Hematopoietic multipotent progenitor cell treated with erythropoietin and hydrocortisone succinate and interleukin-3 and kit ligand, for 6 days (in vitro differentiated cells): ENCODE results near the gene MAPK8IP3.

ENCODE experiments used
- DNase-seq: peaks from one replicate; pipeline ENCODE4 v3.0.0-alpha.2; 2015

MAPK8IP3 gene

DNA sequence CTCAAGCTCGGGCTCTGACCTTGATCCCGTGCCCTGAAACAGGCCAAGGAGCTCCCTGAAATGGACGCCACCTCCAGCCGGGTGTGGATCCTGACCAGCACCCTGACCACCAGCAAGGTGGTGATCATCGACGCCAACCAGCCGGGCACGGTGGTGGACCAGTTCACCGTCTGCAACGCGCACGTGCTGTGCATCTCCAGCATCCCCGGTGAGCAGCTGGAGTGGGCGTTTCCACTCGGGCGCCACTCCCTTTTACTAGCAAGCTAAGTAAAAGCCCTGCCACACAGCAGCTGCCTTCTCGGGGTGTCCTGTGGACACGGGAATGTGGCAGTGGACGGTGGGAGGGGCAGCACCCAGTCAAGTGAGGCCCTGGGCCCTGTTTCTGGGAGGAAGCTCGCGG, 59.0 kb downstream of the MAPK8IP3 start:
- no peak for DNase-seq

DNA sequence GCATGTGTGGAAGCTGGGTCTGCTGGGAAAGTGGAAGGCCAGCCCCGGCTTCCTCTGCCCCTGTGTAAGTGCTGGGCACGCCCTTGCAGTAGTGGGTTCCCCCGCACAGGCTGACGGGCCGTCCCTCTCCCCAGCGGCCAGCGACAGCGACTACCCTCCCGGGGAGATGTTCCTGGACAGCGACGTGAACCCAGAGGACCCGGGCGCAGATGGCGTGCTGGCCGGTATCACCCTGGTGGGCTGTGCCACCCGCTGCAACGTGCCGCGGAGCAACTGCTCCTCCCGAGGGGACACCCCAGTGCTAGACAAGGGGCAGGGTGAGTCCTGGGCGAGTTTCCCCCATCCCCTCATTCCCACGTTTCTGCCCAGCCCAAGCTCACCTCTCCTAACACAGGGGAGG, 59.8 kb downstream of the MAPK8IP3 start:
- no peak for DNase-seq

GRCh38 chr16:1766231-1766630, 60.2 kb downstream of the MAPK8IP3 start:
- no peak for DNase-seq

- no peak for DNase-seq
Observed at GRCh38 chr16:1766701-1767100, 60.7 kb downstream of the MAPK8IP3 start.

DNA sequence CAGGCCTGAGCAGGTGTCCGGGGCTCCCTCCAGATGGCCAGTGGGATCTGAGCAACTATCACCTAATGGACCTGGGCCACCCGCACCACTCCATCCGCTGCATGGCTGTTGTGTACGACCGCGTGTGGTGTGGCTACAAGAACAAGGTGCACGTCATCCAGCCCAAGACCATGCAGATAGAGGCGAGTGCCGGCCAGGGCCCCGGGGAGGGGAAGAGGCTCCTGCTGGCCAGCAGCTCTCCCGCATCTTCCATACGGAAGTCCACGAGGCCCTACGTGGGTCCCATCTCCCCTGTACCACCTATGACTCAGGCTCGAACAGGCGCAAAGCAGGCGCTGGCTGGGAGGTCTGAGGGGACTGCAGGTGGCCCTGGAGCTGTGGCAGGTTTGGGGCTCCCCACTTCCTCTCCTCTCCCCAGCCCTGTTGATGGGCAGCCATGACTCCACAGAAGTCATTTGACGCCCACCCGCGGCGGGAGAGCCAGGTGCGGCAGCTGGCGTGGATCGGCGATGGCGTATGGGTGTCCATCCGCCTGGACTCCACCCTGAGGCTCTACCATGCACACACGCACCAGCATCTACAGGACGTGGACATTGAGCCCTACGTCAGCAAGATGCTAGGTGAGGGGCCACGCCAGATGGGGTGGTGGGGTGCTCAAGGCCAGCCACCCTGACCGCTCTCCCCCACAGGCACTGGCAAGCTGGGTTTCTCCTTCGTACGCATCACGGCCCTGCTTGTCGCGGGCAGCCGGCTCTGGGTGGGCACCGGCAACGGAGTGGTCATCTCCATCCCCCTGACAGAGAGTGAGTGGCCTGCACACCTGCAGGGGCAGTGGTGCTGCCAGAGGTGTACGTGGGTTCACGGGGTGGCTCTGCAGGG, 61.4 kb downstream of the MAPK8IP3 start:
- DNase-seq, result no peak

DNA sequence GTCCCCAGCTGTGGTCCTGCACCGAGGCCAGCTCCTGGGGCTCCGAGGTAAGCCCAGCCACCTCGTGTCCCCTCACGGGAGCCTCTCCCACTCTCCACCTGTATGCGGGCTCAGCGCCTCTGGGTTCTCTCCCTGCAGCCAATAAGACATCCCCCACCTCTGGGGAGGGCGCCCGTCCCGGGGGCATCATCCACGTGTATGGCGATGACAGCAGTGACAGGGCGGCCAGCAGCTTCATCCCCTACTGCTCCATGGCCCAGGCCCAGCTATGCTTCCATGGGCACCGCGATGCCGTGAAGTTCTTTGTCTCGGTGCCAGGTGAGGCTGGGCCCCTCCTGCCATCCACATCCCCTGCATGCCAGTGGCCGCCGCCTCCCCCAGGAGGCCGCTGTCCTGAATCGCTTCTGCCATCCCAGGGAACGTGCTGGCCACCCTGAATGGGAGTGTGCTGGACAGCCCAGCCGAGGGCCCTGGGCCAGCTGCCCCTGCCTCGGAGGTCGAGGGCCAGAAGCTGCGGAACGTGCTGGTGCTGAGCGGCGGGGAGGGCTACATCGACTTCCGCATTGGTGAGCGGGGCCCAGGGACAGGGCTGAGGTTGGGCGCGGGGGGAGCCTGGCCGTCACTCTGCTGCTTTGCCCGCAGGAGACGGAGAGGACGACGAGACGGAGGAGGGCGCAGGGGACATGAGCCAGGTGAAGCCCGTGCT, 62.2 kb downstream of the MAPK8IP3 start:
- no peak for DNase-seq

- no peak for DNase-seq
Observed at GRCh38 chr16:1768767-1769401, 62.9 kb downstream of the MAPK8IP3 start.

GRCh38 chr16:1769402-1770300, 63.7 kb downstream of the MAPK8IP3 start:
- no peak for DNase-seq

- DNase-seq, result peak; percentile 40
Observed at GRCh38 chr16:1770328-1771187, 64.6 kb downstream of the MAPK8IP3 start.

- DNase-seq, result peak; percentile 80
Observed at GRCh38 chr16:1771188-1771863, 65.3 kb downstream of the MAPK8IP3 start, which contains the start of gene NME3. TSS of gene NME3 (minus strand) at chr16:1771543. CDS start at chr16:1771534, 9 bp downstream.

- no peak for DNase-seq
Observed at GRCh38 chr16:1771864-1772361, 65.9 kb downstream of the MAPK8IP3 start.

- peak; percentile 70 for DNase-seq
Observed at GRCh38 chr16:1772362-1772907, 66.4 kb downstream of the MAPK8IP3 start, which contains the start of gene EME2. TSS of gene EME2 (plus strand) at chr16:1772810. CDS start at chr16:1773228, 418 bp downstream.

DNA sequence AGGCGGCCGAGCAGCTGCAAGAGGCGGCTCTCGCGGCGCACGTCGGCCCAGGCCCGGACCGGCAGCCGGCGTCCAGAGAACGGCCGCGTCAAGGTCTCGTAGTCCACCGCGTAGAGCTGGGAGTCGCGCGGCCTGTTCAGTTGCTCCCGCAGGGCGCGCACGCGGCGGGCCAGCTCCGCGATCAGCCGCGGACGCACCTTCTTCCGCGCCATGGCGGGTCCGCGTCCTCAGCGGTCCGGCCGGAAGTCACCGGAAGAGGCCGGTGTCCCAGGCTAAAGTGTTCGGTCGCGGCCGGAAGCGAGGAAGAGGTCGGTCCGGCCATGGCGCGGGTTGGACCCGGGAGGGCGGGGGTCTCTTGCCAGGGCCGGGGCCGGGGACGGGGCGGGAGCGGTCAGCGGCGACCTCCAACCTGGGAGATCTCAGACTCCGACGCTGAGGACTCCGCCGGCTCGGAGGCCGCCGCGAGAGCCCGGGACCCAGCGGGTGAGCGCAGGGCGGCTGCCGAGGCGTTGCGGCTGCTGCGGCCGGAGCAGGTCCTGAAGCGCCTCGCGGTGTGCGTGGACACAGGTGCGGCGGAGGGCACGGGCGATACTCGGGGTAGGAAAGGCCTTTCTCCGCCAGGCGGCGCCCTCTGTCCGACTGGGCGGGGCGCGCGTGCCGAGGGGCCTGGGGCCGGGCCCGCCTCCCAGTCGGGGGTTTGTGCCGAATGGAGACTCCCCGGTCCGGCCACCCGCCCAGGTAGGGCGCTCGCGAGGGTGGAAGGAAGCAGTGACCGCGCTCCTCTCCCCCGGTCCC, 67.1 kb downstream of the MAPK8IP3 start, which contains the start of gene MRPS34:
MRPS34 (minus strand) TSS at position 227 of the 795 bp plus-strand sequence; CDS start at position 212, 15 bp downstream.
- peak; percentile 93 for DNase-seq

- peak; percentile 73 for DNase-seq
Observed at GRCh38 chr16:1773703-1774447, 67.9 kb downstream of the MAPK8IP3 start.

DNA sequence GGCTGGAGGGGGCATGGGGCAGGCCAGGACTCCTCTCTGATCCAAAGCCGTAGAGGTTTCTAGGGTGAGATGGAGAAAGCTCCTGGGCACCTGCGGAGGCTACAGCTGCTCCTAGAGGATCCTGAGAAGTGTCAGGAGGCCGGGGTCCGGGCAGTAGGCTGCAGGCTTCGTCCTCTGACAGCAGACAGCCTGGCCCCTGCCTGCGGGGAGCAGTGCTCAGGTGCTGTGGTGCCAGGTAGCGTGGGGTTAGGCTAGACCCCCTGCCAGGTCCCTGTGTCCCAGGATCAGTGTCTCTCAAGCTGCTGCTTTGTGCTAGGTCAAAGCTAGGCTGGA, 68.4 kb downstream of the MAPK8IP3 start:
- no peak for DNase-seq

GRCh38 chr16:1775006-1775845, 69.2 kb downstream of the MAPK8IP3 start:
- DNase-seq, result no peak

GRCh38 chr16:1775846-1776671, 70.1 kb downstream of the MAPK8IP3 start:
- DNase-seq, result no peak
